HG02840 (cell line): Measurements from ENCODE around the gene RHOU.
A peak's percentile ranks its signal among the peaks of the same experiment; 100 is the strongest.
"Not testable (repeated sequence)": the region's sequence is repeated elsewhere in the genome, so short reads cannot be mapped to it uniquely, and the experiment has no call there.

Source experiments
- ATAC-seq: cut with Tn5 transposase; IDR thresholded peaks from one replicate; pipeline ENCODE4 v1.9.1; 2021; ENCODE audit warnings: mild to moderate bottlenecking, moderate library complexity, moderate number of reproducible peaks; ENCODE audit not compliant: unreplicated experiment, low FRiP score

RHOU gene

GRCh38 chr1:228734881-228735801, at the start of gene RHOU:
RHOU (plus strand) TSS chr1:228735479; CDS start chr1:228735743, 264 bp downstream.
- peak; percentile 56 for ATAC-seq

DNA sequence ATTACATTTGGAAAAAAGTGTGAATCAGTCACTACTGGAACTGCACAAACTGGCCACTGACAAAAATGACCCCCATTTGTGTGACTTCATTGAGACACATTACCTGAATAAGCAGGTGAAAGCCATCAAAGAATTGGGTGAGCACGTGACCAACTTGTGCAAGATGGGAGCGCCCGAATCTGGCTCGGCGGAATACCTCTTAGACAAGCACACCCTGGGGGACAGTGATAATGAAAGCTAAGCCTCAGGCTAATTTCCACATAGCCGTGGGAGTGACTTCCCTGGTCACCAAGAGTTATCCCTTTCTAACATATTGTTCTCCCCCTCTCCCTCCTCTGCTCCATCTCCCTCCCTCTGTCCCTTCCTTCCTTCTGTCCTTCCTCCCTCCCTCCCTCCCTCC, 47.7 kb upstream of the RHOU start:
- ATAC-seq: no peak

DNA sequence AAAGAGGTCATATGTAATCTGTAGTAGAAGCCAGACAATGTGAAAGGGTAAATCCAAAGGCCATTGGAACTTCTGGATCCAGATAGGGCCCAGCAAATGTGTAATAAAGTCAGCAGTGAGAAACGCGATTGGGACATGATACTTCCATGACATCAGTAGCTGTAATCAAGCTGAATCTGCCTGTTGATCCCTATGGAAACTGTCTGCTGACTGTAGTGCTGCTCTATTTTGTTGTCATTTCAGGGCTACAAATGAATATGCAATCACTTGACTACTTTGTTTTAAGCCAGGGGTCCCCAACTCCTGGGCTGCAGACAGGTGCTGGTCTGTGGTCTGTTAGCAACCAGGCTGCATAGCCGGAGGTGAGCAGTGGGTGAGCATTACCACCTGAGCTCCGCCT, 46.0 kb upstream of the RHOU start:
- no peak for ATAC-seq

DNA sequence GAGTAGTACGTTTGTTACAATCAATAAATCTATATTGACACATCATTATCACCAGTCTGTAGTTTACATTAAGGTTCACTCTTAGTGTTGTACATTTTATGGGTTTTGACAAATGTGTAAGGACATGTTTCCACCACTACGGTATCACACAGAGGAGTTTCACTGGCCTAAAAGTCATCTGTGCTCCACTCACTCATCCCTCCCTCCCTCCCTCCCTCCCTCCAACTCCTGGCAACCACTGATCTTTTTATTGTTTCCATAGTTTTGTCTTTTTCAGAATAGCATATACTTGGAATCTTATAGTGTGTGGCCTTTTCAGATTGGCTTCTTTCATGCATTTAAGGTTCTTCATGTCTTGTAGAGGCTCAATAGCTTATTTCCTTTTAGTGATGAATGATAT, 44.1 kb upstream of the RHOU start:
- no peak for ATAC-seq

GRCh38 chr1:228691926-228692325, 43.4 kb upstream of the RHOU start:
- no peak for ATAC-seq

- not testable (repeated sequence) for ATAC-seq
These were observed 40.8 kb upstream of the RHOU start for GRCh38 chr1:228694447-228694846.

GRCh38 chr1:228695015-228695955, 40.0 kb upstream of the RHOU start:
- ATAC-seq: no peak

DNA sequence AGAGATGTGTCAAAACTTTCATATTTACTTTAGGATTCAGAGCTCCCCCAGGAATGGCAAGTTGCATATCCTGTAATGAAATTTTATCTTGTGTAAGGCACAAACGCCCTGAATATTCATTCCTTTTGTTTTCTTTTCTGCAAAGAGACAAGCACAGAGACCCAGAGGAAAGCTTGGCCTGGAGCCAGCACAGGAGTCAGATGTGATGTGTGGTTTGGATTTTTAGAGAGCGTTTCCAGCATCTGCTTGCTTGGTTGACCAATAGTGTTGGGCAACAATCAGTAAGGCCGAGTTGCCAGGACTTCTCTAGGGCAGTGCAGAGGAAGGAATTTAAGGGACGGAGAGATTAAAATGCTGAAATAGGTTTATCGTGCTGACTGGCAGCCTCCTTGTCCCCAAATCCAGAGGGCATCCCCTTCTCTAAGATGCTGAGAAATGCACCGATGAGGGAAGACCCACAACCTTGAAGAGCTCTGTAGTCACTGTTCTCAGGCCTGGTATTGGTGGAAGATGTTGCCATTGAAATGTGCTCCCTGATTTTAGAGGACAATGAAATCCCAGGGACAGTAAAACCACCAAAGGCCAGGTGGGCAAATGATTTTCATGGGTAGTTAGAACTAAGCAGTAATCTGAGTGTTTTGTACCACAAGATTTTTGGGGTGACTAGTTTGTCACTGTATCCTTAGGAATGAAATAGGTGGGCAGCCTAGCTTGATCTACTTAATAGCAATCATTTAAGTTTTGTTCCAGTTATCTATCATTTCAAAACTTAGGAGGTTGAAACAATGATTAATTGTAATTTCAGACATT, 37.9 kb upstream of the RHOU start:
- ATAC-seq: no peak

DNA sequence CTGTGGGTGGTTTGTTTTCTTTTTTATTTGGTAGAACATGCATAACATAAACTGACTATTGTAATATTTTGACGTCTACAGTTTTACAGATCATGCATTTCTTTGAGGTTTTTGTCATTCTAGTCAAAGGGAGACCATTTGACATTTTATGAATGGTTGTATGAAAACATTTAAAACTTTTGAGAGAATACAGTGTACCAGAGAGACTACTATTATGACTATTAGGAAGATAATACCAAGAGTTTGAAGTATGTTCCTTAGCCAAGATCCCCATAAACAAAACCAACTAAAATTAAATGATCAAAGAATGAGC, 37.3 kb upstream of the RHOU start:
- ATAC-seq: no peak

- no peak for ATAC-seq
These were observed 32.8 kb upstream of the RHOU start for GRCh38 chr1:228702433-228702832.

GRCh38 chr1:228706305-228706704, 29.0 kb upstream of the RHOU start:
- no peak for ATAC-seq

DNA sequence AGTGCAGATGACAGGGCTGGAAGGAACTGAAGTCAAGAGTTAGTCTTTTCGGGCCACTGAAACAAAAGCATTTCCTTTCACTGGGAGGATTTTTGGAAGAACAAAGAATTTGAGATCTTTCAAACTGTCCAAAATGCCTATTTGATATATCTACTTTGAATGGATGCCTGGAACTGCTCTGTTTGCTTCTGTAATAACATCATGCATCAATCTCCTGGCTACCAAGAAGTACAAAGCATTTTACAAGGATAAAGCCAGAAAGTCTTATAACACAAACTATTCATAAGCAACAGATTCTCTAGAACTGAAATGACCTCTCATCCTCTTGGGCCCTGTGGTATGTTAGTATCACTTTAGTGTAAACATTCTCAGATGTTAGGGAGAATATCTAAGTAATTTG, 18.2 kb upstream of the RHOU start:
- ATAC-seq: no peak

DNA sequence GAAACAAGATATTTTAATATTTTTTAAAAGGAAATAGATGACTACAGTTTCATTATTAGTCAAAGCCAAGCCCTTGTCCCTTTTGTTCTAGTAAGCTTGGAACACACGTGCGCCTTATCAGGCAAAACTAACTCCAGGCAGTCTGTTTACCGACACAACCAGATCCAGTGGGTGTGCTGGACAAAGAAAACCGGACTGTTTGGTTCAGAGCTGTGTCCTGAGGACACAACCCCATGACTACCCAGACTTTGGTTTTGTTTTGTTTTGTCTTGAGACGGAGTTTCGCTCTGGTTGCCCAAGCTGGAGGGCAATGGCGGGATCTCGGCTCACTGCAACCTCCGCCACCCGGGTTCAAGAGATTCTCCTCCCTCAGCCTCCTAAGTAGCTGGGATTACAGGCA, 13.9 kb upstream of the RHOU start:
- ATAC-seq: no peak

GRCh38 chr1:228723287-228723686, 12.0 kb upstream of the RHOU start:
- no peak for ATAC-seq

GRCh38 chr1:228723921-228724320, 11.4 kb upstream of the RHOU start:
- no peak for ATAC-seq

DNA sequence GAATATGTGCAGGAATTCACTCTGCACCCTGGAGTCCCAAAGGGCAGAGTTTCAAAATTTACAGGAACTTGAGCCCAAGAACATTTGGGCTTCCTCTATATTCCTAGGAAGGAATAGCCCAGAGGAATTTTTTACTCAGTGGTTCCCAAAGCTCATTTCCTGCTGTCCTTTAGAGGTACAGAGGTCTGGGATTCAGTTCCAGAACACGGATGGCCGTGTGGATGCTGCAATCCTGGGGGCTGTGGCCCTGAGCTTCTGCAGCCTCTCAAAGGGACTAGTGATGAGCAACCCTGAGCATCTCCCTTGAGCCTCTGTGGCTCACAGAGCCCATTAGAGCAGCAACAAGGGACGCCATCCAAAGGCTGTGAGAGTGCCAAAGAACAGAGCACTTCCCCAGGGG, 10.1 kb upstream of the RHOU start:
- ATAC-seq: no peak

DNA sequence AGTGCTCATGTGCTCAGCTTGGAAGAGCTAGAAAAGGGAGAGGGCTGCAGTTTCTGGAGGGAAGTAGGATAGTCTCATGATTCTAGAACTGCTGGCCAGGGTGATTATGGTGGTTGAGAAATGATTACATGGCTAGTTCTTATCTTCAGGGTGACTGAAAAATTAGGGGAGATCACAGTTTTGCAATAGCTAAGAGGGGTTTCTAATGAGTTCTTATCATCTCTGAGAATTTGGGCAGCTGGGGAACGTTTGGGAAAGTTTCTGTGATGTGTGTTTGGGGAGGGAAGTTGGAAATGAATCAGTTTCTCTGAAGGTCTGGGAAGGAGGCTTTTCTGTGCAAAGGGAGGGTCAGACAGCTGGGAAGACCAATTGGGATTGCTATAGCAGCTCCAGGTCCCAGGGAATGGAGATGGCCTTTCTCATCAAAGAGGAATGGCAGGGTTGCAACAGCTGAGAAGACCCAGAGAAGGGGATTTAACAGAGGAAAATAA, 7.6 kb upstream of the RHOU start:
- no peak for ATAC-seq

GRCh38 chr1:228732426-228732825, 2.9 kb upstream of the RHOU start:
- ATAC-seq: no peak

DNA sequence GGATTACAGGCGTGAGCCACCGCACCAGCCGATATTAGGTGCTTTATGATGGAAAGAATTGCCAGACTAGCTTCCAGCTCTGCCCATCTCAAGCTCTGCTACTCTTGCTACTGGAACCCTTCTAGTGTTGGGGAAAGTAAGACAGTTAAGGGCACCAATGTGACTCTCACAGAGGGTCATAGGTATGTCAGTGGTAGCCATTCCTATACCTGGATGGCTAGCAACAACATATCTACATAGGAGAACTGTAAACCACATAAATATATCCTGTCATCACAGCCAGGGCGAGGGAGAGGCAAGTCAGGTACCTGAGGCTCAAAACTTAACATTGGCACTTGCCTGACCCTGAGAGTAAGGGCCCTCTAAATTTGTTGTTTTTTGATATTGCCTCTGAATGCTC, 1.7 kb upstream of the RHOU start:
- ATAC-seq: no peak

DNA sequence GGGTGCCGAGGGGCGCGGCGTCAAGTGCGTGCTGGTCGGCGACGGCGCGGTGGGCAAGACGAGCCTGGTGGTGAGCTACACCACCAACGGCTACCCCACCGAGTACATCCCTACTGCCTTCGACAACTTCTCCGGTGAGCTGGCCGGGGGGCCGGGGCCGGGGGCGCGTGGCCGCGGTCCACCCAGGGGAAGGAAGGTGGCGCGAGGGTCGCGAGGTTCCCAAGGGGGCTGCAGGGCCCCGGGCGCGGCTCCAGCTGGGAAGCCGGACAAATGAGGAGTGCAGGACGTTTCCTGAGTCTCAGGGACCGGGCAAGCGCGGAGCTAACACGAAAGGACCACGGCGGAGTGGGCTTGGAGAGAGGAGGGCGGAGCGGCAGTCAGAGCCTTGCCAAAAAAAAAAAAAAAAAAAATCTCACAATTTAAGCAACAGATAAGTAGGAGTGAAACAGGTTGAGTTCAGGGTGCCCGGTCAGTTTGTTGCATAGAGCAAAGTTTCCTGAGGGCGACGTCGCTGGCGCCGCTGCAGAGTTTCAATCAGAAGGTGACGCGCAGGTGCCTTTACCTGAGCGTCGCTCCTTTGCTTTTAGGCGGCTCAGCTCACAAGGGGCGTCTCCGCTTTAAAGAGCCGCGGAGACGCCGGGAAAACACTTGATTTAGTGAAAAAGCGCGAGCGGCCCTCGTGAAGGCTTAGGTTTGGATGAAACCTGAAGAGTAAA, 750 bp downstream of the RHOU start:
- ATAC-seq: no peak
